ENCODE measurements around the gene NXPE3. TPM values are rescaled to one million over a fixed set of nuclear protein-coding genes. Genes with fewer than 3 reads are reported as not detected.

The NXPE3 gene
- total and polyA plus RNA-seq, 10 of the 15 experiments (the other 5 are each of a cell fraction or from before 2014, with no cell fraction given), result 2.0 to 8.7 (median 5.2) TPM

Other genes starting within 250 kb of the NXPE3 start
- gene TRMT10C, start 217.3 kb upstream of the NXPE3 start, total RNA-seq (2014; rRNA removed), result 37.6 and 44.5 TPM in 2 replicates
- gene TRMT10C, start 217.3 kb upstream of the NXPE3 start, total RNA-seq (2014; rRNA removed; fragmentation: Illumina TruSeq; extraction: Trizol), result 43.2 and 47.7 TPM in 2 replicates
- gene TRMT10C, start 217.3 kb upstream of the NXPE3 start, total RNA-seq (2021), result 32.3 and 34.7 TPM in 2 replicates
- gene TRMT10C, start 217.3 kb upstream of the NXPE3 start, polyA plus RNA-seq (2011; rRNA removed), result 33.3 and 51.2 TPM in 2 replicates
- gene TRMT10C, start 217.3 kb upstream of the NXPE3 start, polyA plus RNA-seq (2014; fragmentation: Illumina TruSeq; extraction: Trizol), result 46.6 and 61.1 TPM in 2 replicates
- gene TRMT10C, start 217.3 kb upstream of the NXPE3 start, polyA plus RNA-seq (2014; fragmentation: Nextera tagmentation; extraction: Ambion mirVana), result 10 to 100 TPM; 76.9 to 82.1 TPM
- 24.5 and 33.0 TPM in 2 replicates for gene TRMT10C, start 217.3 kb upstream of the NXPE3 start, polyA plus RNA-seq (2014; rRNA removed)
- 10 to 100 TPM; 61.7 to 62.1 TPM for gene TRMT10C, start 217.3 kb upstream of the NXPE3 start, polyA plus RNA-seq (2016; fragmentation: Nextera tagmentation; extraction: Ambion mirVana)
- 49.8 and 59.3 TPM in 2 replicates for gene PCNP, start 205.0 kb upstream of the NXPE3 start, total RNA-seq (2014; rRNA removed)
- 94.4 and 101 TPM in 2 replicates for gene PCNP, start 205.0 kb upstream of the NXPE3 start, total RNA-seq (2014; rRNA removed; fragmentation: Illumina TruSeq; extraction: Trizol)
- 127 and 129 TPM in 2 replicates for gene PCNP, start 205.0 kb upstream of the NXPE3 start, total RNA-seq (2021)
- gene PCNP, start 205.0 kb upstream of the NXPE3 start, polyA plus RNA-seq (2011; rRNA removed), result 86.1 and 145 TPM in 2 replicates
- gene PCNP, start 205.0 kb upstream of the NXPE3 start, polyA plus RNA-seq (2014; fragmentation: Illumina TruSeq; extraction: Trizol), result 117 and 151 TPM in 2 replicates
- gene PCNP, start 205.0 kb upstream of the NXPE3 start, polyA plus RNA-seq (2014; fragmentation: Nextera tagmentation; extraction: Ambion mirVana), result 100 to 1,000 TPM; 101 to 142 TPM
- 54.8 and 66.4 TPM in 2 replicates for gene PCNP, start 205.0 kb upstream of the NXPE3 start, polyA plus RNA-seq (2014; rRNA removed)
- gene PCNP, start 205.0 kb upstream of the NXPE3 start, polyA plus RNA-seq (2016; fragmentation: Nextera tagmentation; extraction: Ambion mirVana), result 100 to 1,000 TPM; 162 to 179 TPM
- 23.8 and 28.4 TPM in 2 replicates for gene ZBTB11, start 102.1 kb upstream of the NXPE3 start, total RNA-seq (2014; rRNA removed)
- gene ZBTB11, start 102.1 kb upstream of the NXPE3 start, total RNA-seq (2014; rRNA removed; fragmentation: Illumina TruSeq; extraction: Trizol), result 25.7 and 26.4 TPM in 2 replicates
- 19.2 and 19.7 TPM in 2 replicates for gene ZBTB11, start 102.1 kb upstream of the NXPE3 start, total RNA-seq (2021)
- gene ZBTB11, start 102.1 kb upstream of the NXPE3 start, polyA plus RNA-seq (2011; rRNA removed), result 21.4 and 31.9 TPM in 2 replicates
- 20.5 and 25.5 TPM in 2 replicates for gene ZBTB11, start 102.1 kb upstream of the NXPE3 start, polyA plus RNA-seq (2014; fragmentation: Illumina TruSeq; extraction: Trizol)
- 1 to 10 TPM; 3.5 to 5.0 TPM for gene ZBTB11, start 102.1 kb upstream of the NXPE3 start, polyA plus RNA-seq (2014; fragmentation: Nextera tagmentation; extraction: Ambion mirVana)
- gene ZBTB11, start 102.1 kb upstream of the NXPE3 start, polyA plus RNA-seq (2014; rRNA removed), result 14.3 and 15.0 TPM in 2 replicates
- 10 to 100 TPM; 14.6 to 16.3 TPM for gene ZBTB11, start 102.1 kb upstream of the NXPE3 start, polyA plus RNA-seq (2016; fragmentation: Nextera tagmentation; extraction: Ambion mirVana)
- gene RPL24, start 92.5 kb upstream of the NXPE3 start, total RNA-seq (2014; rRNA removed), result 2,238 and 2,984 TPM in 2 replicates
- gene RPL24, start 92.5 kb upstream of the NXPE3 start, total RNA-seq (2014; rRNA removed; fragmentation: Illumina TruSeq; extraction: Trizol), result 2,534 and 2,672 TPM in 2 replicates
- 1,732 and 1,820 TPM in 2 replicates for gene RPL24, start 92.5 kb upstream of the NXPE3 start, total RNA-seq (2021)
- 2,067 and 2,200 TPM in 2 replicates for gene RPL24, start 92.5 kb upstream of the NXPE3 start, polyA plus RNA-seq (2011; rRNA removed)
- 2,624 and 3,096 TPM in 2 replicates for gene RPL24, start 92.5 kb upstream of the NXPE3 start, polyA plus RNA-seq (2014; fragmentation: Illumina TruSeq; extraction: Trizol)
- 1,000 to 10,000 TPM; 1,682 to 2,114 TPM for gene RPL24, start 92.5 kb upstream of the NXPE3 start, polyA plus RNA-seq (2014; fragmentation: Nextera tagmentation; extraction: Ambion mirVana)
- gene RPL24, start 92.5 kb upstream of the NXPE3 start, polyA plus RNA-seq (2014; rRNA removed), result 4,115 and 6,051 TPM in 2 replicates
- 100 to 1,000 TPM; 898 to 965 TPM for gene RPL24, start 92.5 kb upstream of the NXPE3 start, polyA plus RNA-seq (2016; fragmentation: Nextera tagmentation; extraction: Ambion mirVana)
- gene CEP97, start 54.6 kb upstream of the NXPE3 start, total RNA-seq (2014; rRNA removed), result 9.4 and 10.1 TPM in 2 replicates
- gene CEP97, start 54.6 kb upstream of the NXPE3 start, total RNA-seq (2014; rRNA removed; fragmentation: Illumina TruSeq; extraction: Trizol), result 13.7 and 14.0 TPM in 2 replicates
- gene CEP97, start 54.6 kb upstream of the NXPE3 start, total RNA-seq (2021), result 11.5 and 11.7 TPM in 2 replicates
- 2.7 and 5.8 TPM in 2 replicates for gene CEP97, start 54.6 kb upstream of the NXPE3 start, polyA plus RNA-seq (2011; rRNA removed)
- gene CEP97, start 54.6 kb upstream of the NXPE3 start, polyA plus RNA-seq (2014; fragmentation: Illumina TruSeq; extraction: Trizol), result 6.2 and 6.7 TPM in 2 replicates
- 1 to 10 TPM; 1.9 to 4.3 TPM for gene CEP97, start 54.6 kb upstream of the NXPE3 start, polyA plus RNA-seq (2014; fragmentation: Nextera tagmentation; extraction: Ambion mirVana)
- 2.9 and 3.4 TPM in 2 replicates for gene CEP97, start 54.6 kb upstream of the NXPE3 start, polyA plus RNA-seq (2014; rRNA removed)
- gene CEP97, start 54.6 kb upstream of the NXPE3 start, polyA plus RNA-seq (2016; fragmentation: Nextera tagmentation; extraction: Ambion mirVana), result 1 to 10 TPM; 5.4 to 6.5 TPM
- 19.0 and 23.6 TPM in 2 replicates for gene NFKBIZ, start 70.3 kb downstream of the NXPE3 start, total RNA-seq (2014; rRNA removed)
- gene NFKBIZ, start 70.3 kb downstream of the NXPE3 start, total RNA-seq (2014; rRNA removed; fragmentation: Illumina TruSeq; extraction: Trizol), result 20.1 and 24.3 TPM in 2 replicates
- gene NFKBIZ, start 70.3 kb downstream of the NXPE3 start, total RNA-seq (2021), result 27.0 and 27.3 TPM in 2 replicates
- gene NFKBIZ, start 70.3 kb downstream of the NXPE3 start, polyA plus RNA-seq (2011; rRNA removed), result 50.8 and 53.8 TPM in 2 replicates
- 16.5 and 21.7 TPM in 2 replicates for gene NFKBIZ, start 70.3 kb downstream of the NXPE3 start, polyA plus RNA-seq (2014; fragmentation: Illumina TruSeq; extraction: Trizol)
- gene NFKBIZ, start 70.3 kb downstream of the NXPE3 start, polyA plus RNA-seq (2014; fragmentation: Nextera tagmentation; extraction: Ambion mirVana), result 1 to 10 TPM; 6.3 to 8.9 TPM
- gene NFKBIZ, start 70.3 kb downstream of the NXPE3 start, polyA plus RNA-seq (2014; rRNA removed), result 18.2 TPM in 2 replicates
- 1 to 10 TPM; 7.7 to 8.5 TPM for gene NFKBIZ, start 70.3 kb downstream of the NXPE3 start, polyA plus RNA-seq (2016; fragmentation: Nextera tagmentation; extraction: Ambion mirVana)